ENCODE results near the gene RIPOR1. TPM values are rescaled to one million over a fixed set of nuclear protein-coding genes. Genes with fewer than 3 reads are reported as not detected.

Gene RIPOR1
- total RNA-seq, 1 donor from 2014 or later: 77.0 TPM

DNA sequence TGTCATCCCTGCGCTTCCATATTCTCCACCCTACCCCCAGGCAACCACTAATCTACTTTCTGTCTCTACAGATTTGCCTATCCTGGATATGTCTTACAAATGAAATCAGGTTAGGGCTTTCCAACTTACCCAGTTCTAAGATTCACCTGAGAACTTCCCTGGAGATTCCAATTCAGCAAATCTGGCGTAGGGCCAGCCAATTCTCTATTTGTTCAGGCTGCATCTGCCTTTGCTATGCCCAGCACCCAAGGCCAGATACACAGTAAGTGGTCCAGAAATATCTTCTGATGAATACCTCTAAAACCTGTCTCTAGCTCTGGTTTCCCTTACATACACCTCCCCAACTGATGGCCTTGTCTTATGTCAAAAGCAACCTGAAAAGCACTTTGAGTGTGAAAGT is 23.3 kb downstream of the RIPOR1 start:
- Mint-ChIP-seq H3K4me1 (ENCODE audit: unreplicated experiment) (peaks cover 26% of the 10 kb centered on the region), H3K36me3 (ENCODE audit: unreplicated experiment) (peaks cover 2% of the 10 kb centered on the region), H3K27me3 (ENCODE audit: unreplicated experiment) (no peaks in the 10 kb centered on the region), H3K4me3 (ENCODE audit: unreplicated experiment) (no peak overlapping the region), H3K9me3 (ENCODE audit: unreplicated experiment) (no peaks in the 10 kb centered on the region), H3K27ac (ENCODE audit: unreplicated experiment) (no peak overlapping the region)
- no peak for DNase-seq (ENCODE audit: extremely low spot score, unreplicated experiment)
- TF ChIP-seq, protein P1, sequence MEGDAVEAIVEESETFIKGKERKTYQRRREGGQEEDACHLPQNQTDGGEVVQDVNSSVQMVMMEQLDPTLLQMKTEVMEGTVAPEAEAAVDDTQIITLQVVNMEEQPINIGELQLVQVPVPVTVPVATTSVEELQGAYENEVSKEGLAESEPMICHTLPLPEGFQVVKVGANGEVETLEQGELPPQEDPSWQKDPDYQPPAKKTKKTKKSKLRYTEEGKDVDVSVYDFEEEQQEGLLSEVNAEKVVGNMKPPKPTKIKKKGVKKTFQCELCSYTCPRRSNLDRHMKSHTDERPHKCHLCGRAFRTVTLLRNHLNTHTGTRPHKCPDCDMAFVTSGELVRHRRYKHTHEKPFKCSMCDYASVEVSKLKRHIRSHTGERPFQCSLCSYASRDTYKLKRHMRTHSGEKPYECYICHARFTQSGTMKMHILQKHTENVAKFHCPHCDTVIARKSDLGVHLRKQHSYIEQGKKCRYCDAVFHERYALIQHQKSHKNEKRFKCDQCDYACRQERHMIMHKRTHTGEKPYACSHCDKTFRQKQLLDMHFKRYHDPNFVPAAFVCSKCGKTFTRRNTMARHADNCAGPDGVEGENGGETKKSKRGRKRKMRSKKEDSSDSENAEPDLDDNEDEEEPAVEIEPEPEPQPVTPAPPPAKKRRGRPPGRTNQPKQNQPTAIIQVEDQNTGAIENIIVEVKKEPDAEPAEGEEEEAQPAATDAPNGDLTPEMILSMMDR (IDR thresholded peaks at IDR 0.05): no peak

DNA sequence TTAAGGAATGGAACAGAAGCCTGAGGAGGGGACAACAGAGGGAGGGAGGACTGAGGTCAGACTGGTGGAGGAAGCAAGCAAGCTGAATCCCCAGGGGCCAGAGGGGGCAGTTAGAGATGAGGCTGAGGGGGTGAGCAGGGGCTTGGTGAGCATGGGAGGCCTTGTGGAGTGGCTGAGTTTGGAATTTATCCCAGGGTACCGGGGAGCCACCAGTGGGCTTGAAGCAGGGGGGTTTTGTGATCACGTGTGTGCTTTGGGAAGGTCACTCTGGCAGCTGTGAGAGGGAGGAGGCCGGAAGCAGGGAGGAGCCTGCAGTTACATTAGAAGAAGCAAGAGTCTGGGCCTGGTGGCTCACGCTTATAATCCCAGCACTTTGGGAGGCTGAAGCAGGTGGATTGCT is 23.8 kb downstream of the RIPOR1 start:
- no peaks in the 10 kb centered on the region for H3K9me3 Mint-ChIP-seq (ENCODE audit: unreplicated experiment)
- H3K36me3 Mint-ChIP-seq (ENCODE audit: unreplicated experiment): peaks cover 2% of the 10 kb centered on the region
- peaks cover 23% of the 10 kb centered on the region for H3K4me1 Mint-ChIP-seq (ENCODE audit: unreplicated experiment)
- DNase-seq (ENCODE audit: extremely low spot score, unreplicated experiment): no peak
- peak overlapping the region; percentile 28 for H3K27ac Mint-ChIP-seq (ENCODE audit: unreplicated experiment)
- no peaks in the 10 kb centered on the region for H3K27me3 Mint-ChIP-seq (ENCODE audit: unreplicated experiment)
- TF ChIP-seq, protein P1 (IDR thresholded peaks at IDR 0.05): no peak
- H3K4me3 Mint-ChIP-seq (ENCODE audit: unreplicated experiment): no peak overlapping the region

DNA sequence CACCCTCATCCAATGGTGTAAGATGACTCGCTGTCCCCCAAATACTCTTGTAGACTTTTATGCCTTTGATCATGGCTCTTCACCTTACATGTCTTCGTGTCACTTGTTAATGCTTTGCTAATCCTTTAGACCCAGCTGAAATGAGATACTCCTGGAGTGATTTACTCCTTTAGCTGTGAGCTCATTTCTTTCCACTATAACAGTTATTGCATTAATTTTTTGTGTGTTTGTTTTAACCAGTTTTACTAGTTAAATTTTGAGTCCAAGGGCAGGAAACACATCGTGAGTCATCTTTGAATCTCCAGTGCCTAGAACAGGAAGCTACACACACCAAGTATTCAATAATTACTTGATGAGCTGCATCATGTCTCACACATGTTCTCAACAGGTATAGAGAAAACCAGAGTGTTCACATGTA is 27.2 kb downstream of the RIPOR1 start:
- Mint-ChIP-seq H3K36me3 (ENCODE audit: unreplicated experiment) (no peaks in the 10 kb centered on the region), H3K4me3 (ENCODE audit: unreplicated experiment) (no peak overlapping the region), H3K27ac (ENCODE audit: unreplicated experiment) (peak overlapping the region; percentile 51), H3K9me3 (ENCODE audit: unreplicated experiment) (no peaks in the 10 kb centered on the region), H3K27me3 (ENCODE audit: unreplicated experiment) (no peaks in the 10 kb centered on the region), H3K4me1 (ENCODE audit: unreplicated experiment) (peaks cover 21% of the 10 kb centered on the region)
- no peak for DNase-seq (ENCODE audit: extremely low spot score, unreplicated experiment)
- TF ChIP-seq, protein P1 (IDR thresholded peaks at IDR 0.05): no peak

DNA sequence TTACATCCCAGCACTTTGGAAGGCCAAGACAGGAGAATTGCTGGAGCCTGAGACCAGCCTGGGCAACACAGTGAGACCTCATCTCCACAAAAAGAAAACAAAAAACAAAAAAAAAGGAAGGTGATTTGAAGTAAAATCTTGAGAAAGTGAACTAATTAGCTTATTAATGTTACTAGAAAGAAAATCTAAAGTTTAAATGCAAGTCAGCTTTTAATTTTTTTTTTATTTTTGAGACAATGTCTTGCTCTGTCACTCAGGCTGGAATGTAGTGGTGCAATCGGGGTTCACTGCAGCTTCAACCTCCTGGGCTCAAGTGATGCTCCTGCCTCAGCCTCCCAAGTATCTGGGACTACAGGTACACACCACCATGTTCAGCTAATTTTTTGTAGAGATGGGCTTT is 30.2 kb downstream of the RIPOR1 start:
- no peak for DNase-seq (ENCODE audit: extremely low spot score, unreplicated experiment)
- TF ChIP-seq, protein P1 (IDR thresholded peaks at IDR 0.05): no peak
- Mint-ChIP-seq H3K36me3 (ENCODE audit: unreplicated experiment) (no peaks in the 10 kb centered on the region), H3K27ac (ENCODE audit: unreplicated experiment) (no peak overlapping the region), H3K4me1 (ENCODE audit: unreplicated experiment) (peaks cover 20% of the 10 kb centered on the region), H3K4me3 (ENCODE audit: unreplicated experiment) (no peak overlapping the region), H3K9me3 (ENCODE audit: unreplicated experiment) (no peaks in the 10 kb centered on the region), H3K27me3 (ENCODE audit: unreplicated experiment) (no peaks in the 10 kb centered on the region)

DNA sequence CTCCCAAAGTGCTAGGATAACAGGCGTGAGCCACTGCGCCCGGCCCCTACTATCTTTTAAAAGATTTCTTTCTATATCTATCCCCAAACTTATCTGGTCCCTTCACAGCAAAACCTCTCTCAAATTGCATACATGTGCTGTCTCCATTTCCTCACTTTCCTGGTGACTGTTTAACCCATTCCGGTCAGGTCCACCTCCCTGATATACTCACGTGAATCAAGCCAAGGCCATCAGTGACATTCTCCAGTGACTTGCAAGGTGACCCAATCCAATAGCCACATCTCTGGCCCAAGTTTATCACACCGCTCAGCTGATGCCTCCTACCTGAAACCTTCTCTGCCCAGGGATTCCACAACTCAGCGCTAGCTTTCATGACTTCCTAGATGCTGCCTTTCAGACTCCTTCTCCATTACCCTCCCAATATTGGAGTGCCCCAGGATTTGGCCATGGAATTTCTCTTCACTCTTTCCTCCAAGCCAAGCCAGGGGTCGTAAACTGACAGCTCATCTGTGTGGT is 32.3 kb downstream of the RIPOR1 start:
- TF ChIP-seq, protein P1 (IDR thresholded peaks at IDR 0.05): no peak
- no peak for DNase-seq (ENCODE audit: extremely low spot score, unreplicated experiment)
- H3K27ac Mint-ChIP-seq (ENCODE audit: unreplicated experiment): peak overlapping the region; percentile 92
- peak overlapping the region; percentile 81 for H3K4me3 Mint-ChIP-seq (ENCODE audit: unreplicated experiment)
- no peaks in the 10 kb centered on the region for H3K27me3 Mint-ChIP-seq (ENCODE audit: unreplicated experiment)
- H3K9me3 Mint-ChIP-seq (ENCODE audit: unreplicated experiment): no peaks in the 10 kb centered on the region
- peaks cover 24% of the 10 kb centered on the region for H3K4me1 Mint-ChIP-seq (ENCODE audit: unreplicated experiment)
- no peaks in the 10 kb centered on the region for H3K36me3 Mint-ChIP-seq (ENCODE audit: unreplicated experiment)
